ENCODE data around the gene FSD1. TPM values are rescaled to one million over a fixed set of nuclear protein-coding genes. Genes with fewer than 3 reads are reported as not detected.

Gene FSD1
- total RNA-seq, 1 donor from 2014 or later = 15.6 TPM

GRCh38 chr19:4329858-4330257 is 25.5 kb downstream of the FSD1 start:
- Mint-ChIP-seq H3K4me3 (ENCODE audit: unreplicated experiment) (no peak overlapping the region), H3K36me3 (ENCODE audit: unreplicated experiment) (no peaks in the 10 kb centered on the region)
- no peak for DNase-seq (ENCODE audit: extremely low spot score, unreplicated experiment)

GRCh38 chr19:4334929-4335570 is 30.7 kb downstream of the FSD1 start:
- Mint-ChIP-seq H3K4me3 (ENCODE audit: unreplicated experiment) (no peak overlapping the region), H3K9me3 (ENCODE audit: unreplicated experiment) (no peaks in the 10 kb centered on the region), H3K27me3 (ENCODE audit: unreplicated experiment) (no peaks in the 10 kb centered on the region), H3K4me1 (ENCODE audit: unreplicated experiment) (peaks cover 8% of the 10 kb centered on the region), H3K36me3 (ENCODE audit: unreplicated experiment) (no peaks in the 10 kb centered on the region), H3K27ac (ENCODE audit: unreplicated experiment) (no peak overlapping the region)
- no peak for DNase-seq (ENCODE audit: extremely low spot score, unreplicated experiment)
- TF ChIP-seq CTCF (IDR thresholded peaks at IDR 0.05) = no peak

More at GRCh38 chr19:4329858-4330257, 25.5 kb downstream of the FSD1 start:
- H3K4me1 Mint-ChIP-seq (ENCODE audit: unreplicated experiment) = peaks cover 20% of the 10 kb centered on the region
- no peak for TF ChIP-seq CTCF (IDR thresholded peaks at IDR 0.05)
- H3K27me3 Mint-ChIP-seq (ENCODE audit: unreplicated experiment) = peaks cover 8% of the 10 kb centered on the region
- H3K9me3 Mint-ChIP-seq (ENCODE audit: unreplicated experiment) = no peaks in the 10 kb centered on the region
- H3K27ac Mint-ChIP-seq (ENCODE audit: unreplicated experiment) = no peak overlapping the region

- Mint-ChIP-seq H3K27ac (ENCODE audit: unreplicated experiment) (peak overlapping the region; percentile 86), H3K4me1 (ENCODE audit: unreplicated experiment) (peaks cover 15% of the 10 kb centered on the region), H3K36me3 (ENCODE audit: unreplicated experiment) (no peaks in the 10 kb centered on the region), H3K9me3 (ENCODE audit: unreplicated experiment) (no peaks in the 10 kb centered on the region), H3K4me3 (ENCODE audit: unreplicated experiment) (peak overlapping the region; percentile 66), H3K27me3 (ENCODE audit: unreplicated experiment) (no peaks in the 10 kb centered on the region)
- no peak for DNase-seq (ENCODE audit: extremely low spot score, unreplicated experiment)
- TF ChIP-seq CTCF (IDR thresholded peaks at IDR 0.05) = no peak
Observed at GRCh38 chr19:4337906-4338440, 33.6 kb downstream of the FSD1 start.

GRCh38 chr19:4338441-4339355 is 34.3 kb downstream of the FSD1 start, which contains the start of gene STAP2:
Gene STAP2, minus strand, starts transcription at chr19:4338827. Its CDS starts 74 bp downstream, at chr19:4338753.
- no peak for TF ChIP-seq CTCF (IDR thresholded peaks at IDR 0.05)
- Mint-ChIP-seq H3K9me3 (ENCODE audit: unreplicated experiment) (no peaks in the 10 kb centered on the region), H3K4me3 (ENCODE audit: unreplicated experiment) (peak within 1 kb of the TSS; percentile 66), H3K36me3 (ENCODE audit: unreplicated experiment) (no peaks in the 10 kb centered on the region), H3K27ac (ENCODE audit: unreplicated experiment) (peak within 1 kb of the TSS; percentile 86), H3K4me1 (ENCODE audit: unreplicated experiment) (peaks cover 15% of the 10 kb centered on the region), H3K27me3 (ENCODE audit: unreplicated experiment) (no peaks in the 10 kb centered on the region)
- DNase-seq (ENCODE audit: extremely low spot score, unreplicated experiment) = no peak

GRCh38 chr19:4342314-4342614 is 37.9 kb downstream of the FSD1 start:
- DNase-seq (ENCODE audit: extremely low spot score, unreplicated experiment) = no peak
- no peaks in the 10 kb centered on the region for H3K9me3 Mint-ChIP-seq (ENCODE audit: unreplicated experiment)

More at GRCh38 chr19:4342314-4342614, 37.9 kb downstream of the FSD1 start:
- H3K4me3 Mint-ChIP-seq (ENCODE audit: unreplicated experiment) = peak overlapping the region; percentile 91
- H3K27me3 Mint-ChIP-seq (ENCODE audit: unreplicated experiment) = no peaks in the 10 kb centered on the region
- no peak for TF ChIP-seq CTCF (IDR thresholded peaks at IDR 0.05)
- peak overlapping the region; percentile 94 for H3K27ac Mint-ChIP-seq (ENCODE audit: unreplicated experiment)
- peaks cover 18% of the 10 kb centered on the region for H3K4me1 Mint-ChIP-seq (ENCODE audit: unreplicated experiment)
- H3K36me3 Mint-ChIP-seq (ENCODE audit: unreplicated experiment) = peaks cover 5% of the 10 kb centered on the region
